GM18511 (cell line): Measurements from ENCODE around the gene TMPRSS6.

Experiments
- ATAC-seq: cut with Tn5 transposase; IDR thresholded peaks from one replicate; pipeline ENCODE4 v1.9.1; 2021; ENCODE audit warnings: mild to moderate bottlenecking, moderate library complexity; ENCODE audit not compliant: unreplicated experiment

Gene TMPRSS6

GRCh38 chr22:37054056-37054395, 55.5 kb downstream of the TMPRSS6 start:
- no peak for ATAC-seq

- no peak for ATAC-seq
Observed at GRCh38 chr22:37053310-37054055, 56.0 kb downstream of the TMPRSS6 start.

GRCh38 chr22:37052386-37053309, 56.9 kb downstream of the TMPRSS6 start:
- no peak for ATAC-seq

- peak; percentile 66 for ATAC-seq
Observed at GRCh38 chr22:37051391-37052385, 57.8 kb downstream of the TMPRSS6 start, which contains the start of gene KCTD17. Gene KCTD17 (plus strand): TSS chr22:37051742. CDS start chr22:37051761, 19 bp downstream.

- no peak for ATAC-seq
Observed at GRCh38 chr22:37050913-37051312, 58.6 kb downstream of the TMPRSS6 start.

GRCh38 chr22:37049224-37049623, 60.3 kb downstream of the TMPRSS6 start:
- ATAC-seq: no peak

- ATAC-seq: no peak
Observed at GRCh38 chr22:37048133-37048532, 61.4 kb downstream of the TMPRSS6 start.

- no peak for ATAC-seq
Observed at GRCh38 chr22:37047006-37047405, 62.5 kb downstream of the TMPRSS6 start.

GRCh38 chr22:37046589-37046988, 62.9 kb downstream of the TMPRSS6 start:
- ATAC-seq: no peak

- ATAC-seq: no peak
Observed at GRCh38 chr22:37045958-37046357, 63.6 kb downstream of the TMPRSS6 start.

- no peak for ATAC-seq
Observed at GRCh38 chr22:37044634-37045625, 64.6 kb downstream of the TMPRSS6 start.

- peak; percentile 54 for ATAC-seq
Observed at GRCh38 chr22:37043828-37044538, 65.5 kb downstream of the TMPRSS6 start.

- ATAC-seq: no peak
Observed at GRCh38 chr22:37043209-37043827, 66.2 kb downstream of the TMPRSS6 start.

- no peak for ATAC-seq
Observed at GRCh38 chr22:37039466-37039865, 70.0 kb downstream of the TMPRSS6 start.

- no peak for ATAC-seq
Observed at GRCh38 chr22:37037669-37038068, 71.8 kb downstream of the TMPRSS6 start.

GRCh38 chr22:37036655-37037377, 72.7 kb downstream of the TMPRSS6 start:
- ATAC-seq: no peak

- no peak for ATAC-seq
Observed at GRCh38 chr22:37033605-37034430, 75.7 kb downstream of the TMPRSS6 start.
